OCI-LY7 (cell line): ENCODE results near the gene AP3S2.

Source experiments
- EZH2phosphoT487 ChIP-seq: fragments of 200-600 bp; sonication (generic); IDR thresholded peaks from 2 replicates; pipeline ENCODE4 v1.6.1; 2018; ENCODE audit warnings: low read depth, borderline replicate concordance, mild to moderate bottlenecking, mixed run types, antibody characterized with exemption, low read length, moderate library complexity, mixed read lengths
- TF ChIP-seq, protein P1 (sequence below): fragments of 200-600 bp; sonication (generic); conservative IDR thresholded peaks from 2 replicates; pipeline ENCODE4 v1.5.1; 2014; ENCODE audit warnings: mild to moderate bottlenecking, antibody characterized with exemption, low read length, moderate library complexity, mixed read lengths

DNA sequence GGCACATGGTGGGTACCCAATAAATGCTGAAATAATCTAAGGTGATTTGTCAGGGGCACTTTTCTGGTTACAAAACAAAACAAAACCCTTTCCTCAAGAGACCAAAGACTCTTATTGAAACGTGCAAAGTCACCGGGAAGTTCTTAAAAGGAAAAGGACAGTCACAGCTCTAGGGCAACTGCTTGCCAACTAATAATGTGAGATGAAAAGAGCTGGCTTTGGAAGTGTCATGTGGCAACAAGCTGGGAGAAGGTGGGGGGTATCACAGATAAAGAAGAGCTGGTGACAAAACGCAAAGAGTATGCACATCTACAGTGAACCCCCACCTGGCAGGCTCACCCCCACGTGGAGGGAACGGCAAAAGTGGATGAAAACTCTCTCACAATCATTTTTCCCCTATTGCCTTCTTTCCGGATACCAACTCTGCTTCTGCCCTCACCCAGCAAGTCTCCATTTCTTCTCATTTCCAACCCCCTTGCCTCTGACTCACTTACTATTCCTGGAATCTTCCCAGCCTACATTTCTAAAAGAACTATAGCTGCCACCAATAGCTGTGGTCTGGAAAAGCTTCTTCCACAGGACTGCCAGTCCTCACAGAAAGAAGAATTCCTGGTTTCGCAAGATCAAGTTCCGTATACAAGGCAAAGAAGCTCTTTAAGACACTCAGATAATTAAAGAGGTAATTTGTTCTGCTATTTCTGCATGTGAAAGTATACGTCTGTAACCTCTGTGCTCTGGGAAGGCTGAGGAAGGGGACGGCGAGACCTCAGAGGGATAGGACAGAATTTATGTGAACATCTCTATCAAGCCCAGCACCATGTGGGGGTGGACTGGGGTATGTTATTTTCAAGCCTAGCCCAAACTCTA lies 57.3 kb downstream of the AP3S2 start:
- TF ChIP-seq, protein P1, sequence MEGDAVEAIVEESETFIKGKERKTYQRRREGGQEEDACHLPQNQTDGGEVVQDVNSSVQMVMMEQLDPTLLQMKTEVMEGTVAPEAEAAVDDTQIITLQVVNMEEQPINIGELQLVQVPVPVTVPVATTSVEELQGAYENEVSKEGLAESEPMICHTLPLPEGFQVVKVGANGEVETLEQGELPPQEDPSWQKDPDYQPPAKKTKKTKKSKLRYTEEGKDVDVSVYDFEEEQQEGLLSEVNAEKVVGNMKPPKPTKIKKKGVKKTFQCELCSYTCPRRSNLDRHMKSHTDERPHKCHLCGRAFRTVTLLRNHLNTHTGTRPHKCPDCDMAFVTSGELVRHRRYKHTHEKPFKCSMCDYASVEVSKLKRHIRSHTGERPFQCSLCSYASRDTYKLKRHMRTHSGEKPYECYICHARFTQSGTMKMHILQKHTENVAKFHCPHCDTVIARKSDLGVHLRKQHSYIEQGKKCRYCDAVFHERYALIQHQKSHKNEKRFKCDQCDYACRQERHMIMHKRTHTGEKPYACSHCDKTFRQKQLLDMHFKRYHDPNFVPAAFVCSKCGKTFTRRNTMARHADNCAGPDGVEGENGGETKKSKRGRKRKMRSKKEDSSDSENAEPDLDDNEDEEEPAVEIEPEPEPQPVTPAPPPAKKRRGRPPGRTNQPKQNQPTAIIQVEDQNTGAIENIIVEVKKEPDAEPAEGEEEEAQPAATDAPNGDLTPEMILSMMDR, result no peak
- no peak for TF ChIP-seq EZH2phosphoT487
